Measurements from ENCODE around the gene NEK9. TPM values are rescaled to one million over a fixed set of nuclear protein-coding genes. Genes with fewer than 3 reads are reported as not detected.

NEK9 gene
- polyA plus RNA-seq, 1 donor from 2014 or later: 9.4 TPM

DNA sequence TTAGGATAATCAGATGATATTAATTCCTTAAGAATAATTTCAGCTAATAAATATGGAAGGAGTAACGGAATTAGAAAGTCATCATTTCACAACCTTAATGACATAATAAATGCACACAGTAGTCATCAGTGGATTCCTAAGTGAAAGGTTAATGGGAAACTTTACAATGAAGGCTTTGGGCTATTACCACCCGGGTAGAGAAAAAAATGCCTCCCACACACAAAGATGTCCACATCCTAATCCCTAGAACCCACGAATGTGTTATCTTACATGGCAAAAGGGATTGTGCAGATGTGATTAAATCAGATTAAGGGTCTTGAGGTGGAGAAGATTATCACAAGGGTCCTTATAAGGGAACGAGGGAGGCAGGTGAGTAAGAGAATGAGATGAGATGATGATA lies 43.9 kb upstream of the NEK9 start:
- no peak overlapping the region for H3K4me2 ChIP-seq (ENCODE audit: low read length)
- H3K36me3 ChIP-seq (ENCODE audit: insufficient read depth, low read length): no peaks in the 10 kb centered on the region
- H3K27me3 ChIP-seq (ENCODE audit: insufficient read depth, low read depth, low read length): no peaks in the 10 kb centered on the region
- no peaks in the 10 kb centered on the region for H3K9me3 ChIP-seq (ENCODE audit: low read length)
- H3K9me2 ChIP-seq (ENCODE audit: insufficient read depth, low read length): no peaks in the 10 kb centered on the region
- H3K79me2 ChIP-seq (replicated peaks; ENCODE audit: insufficient read depth, low read length): peaks cover 86% of the 10 kb centered on the region
- no peak overlapping the region for H2AFZ ChIP-seq (ENCODE audit: low read depth, low read length)
- H3K27ac ChIP-seq (ENCODE audit: low read length): no peak overlapping the region
- no peak overlapping the region for H3K9ac ChIP-seq (ENCODE audit: low read length)
- TF ChIP-seq, protein P1, sequence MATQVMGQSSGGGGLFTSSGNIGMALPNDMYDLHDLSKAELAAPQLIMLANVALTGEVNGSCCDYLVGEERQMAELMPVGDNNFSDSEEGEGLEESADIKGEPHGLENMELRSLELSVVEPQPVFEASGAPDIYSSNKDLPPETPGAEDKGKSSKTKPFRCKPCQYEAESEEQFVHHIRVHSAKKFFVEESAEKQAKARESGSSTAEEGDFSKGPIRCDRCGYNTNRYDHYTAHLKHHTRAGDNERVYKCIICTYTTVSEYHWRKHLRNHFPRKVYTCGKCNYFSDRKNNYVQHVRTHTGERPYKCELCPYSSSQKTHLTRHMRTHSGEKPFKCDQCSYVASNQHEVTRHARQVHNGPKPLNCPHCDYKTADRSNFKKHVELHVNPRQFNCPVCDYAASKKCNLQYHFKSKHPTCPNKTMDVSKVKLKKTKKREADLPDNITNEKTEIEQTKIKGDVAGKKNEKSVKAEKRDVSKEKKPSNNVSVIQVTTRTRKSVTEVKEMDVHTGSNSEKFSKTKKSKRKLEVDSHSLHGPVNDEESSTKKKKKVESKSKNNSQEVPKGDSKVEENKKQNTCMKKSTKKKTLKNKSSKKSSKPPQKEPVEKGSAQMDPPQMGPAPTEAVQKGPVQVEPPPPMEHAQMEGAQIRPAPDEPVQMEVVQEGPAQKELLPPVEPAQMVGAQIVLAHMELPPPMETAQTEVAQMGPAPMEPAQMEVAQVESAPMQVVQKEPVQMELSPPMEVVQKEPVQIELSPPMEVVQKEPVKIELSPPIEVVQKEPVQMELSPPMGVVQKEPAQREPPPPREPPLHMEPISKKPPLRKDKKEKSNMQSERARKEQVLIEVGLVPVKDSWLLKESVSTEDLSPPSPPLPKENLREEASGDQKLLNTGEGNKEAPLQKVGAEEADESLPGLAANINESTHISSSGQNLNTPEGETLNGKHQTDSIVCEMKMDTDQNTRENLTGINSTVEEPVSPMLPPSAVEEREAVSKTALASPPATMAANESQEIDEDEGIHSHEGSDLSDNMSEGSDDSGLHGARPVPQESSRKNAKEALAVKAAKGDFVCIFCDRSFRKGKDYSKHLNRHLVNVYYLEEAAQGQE (IDR thresholded peaks at IDR 0.05; ENCODE audit: borderline replicate concordance): no peak
- no peak for TF ChIP-seq POLR2AphosphoS5 (IDR thresholded peaks at IDR 0.05)
- no peak for TF ChIP-seq EP300 (conservative IDR thresholded peaks at IDR 0.05; ENCODE audit: poor library complexity, severe bottlenecking)
- TF ChIP-seq, protein P2, sequence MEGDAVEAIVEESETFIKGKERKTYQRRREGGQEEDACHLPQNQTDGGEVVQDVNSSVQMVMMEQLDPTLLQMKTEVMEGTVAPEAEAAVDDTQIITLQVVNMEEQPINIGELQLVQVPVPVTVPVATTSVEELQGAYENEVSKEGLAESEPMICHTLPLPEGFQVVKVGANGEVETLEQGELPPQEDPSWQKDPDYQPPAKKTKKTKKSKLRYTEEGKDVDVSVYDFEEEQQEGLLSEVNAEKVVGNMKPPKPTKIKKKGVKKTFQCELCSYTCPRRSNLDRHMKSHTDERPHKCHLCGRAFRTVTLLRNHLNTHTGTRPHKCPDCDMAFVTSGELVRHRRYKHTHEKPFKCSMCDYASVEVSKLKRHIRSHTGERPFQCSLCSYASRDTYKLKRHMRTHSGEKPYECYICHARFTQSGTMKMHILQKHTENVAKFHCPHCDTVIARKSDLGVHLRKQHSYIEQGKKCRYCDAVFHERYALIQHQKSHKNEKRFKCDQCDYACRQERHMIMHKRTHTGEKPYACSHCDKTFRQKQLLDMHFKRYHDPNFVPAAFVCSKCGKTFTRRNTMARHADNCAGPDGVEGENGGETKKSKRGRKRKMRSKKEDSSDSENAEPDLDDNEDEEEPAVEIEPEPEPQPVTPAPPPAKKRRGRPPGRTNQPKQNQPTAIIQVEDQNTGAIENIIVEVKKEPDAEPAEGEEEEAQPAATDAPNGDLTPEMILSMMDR (IDR thresholded peaks at IDR 0.05; ENCODE audit: poor library complexity, severe bottlenecking): no peak
- no peak for TF ChIP-seq SMC3 (conservative IDR thresholded peaks at IDR 0.05; ENCODE audit: poor library complexity)
- TF ChIP-seq RAD21 (conservative IDR thresholded peaks at IDR 0.05): no peak
- TF ChIP-seq MXI1 (conservative IDR thresholded peaks at IDR 0.05; ENCODE audit: poor library complexity, severe bottlenecking): no peak
- TF ChIP-seq TAF1 (IDR thresholded peaks at IDR 0.05; ENCODE audit: low read depth): no peak
- TF ChIP-seq EZH2 (IDR thresholded peaks at IDR 0.05; ENCODE audit: borderline replicate concordance, insufficient read depth, low read length, poor library complexity, severe bottlenecking): no peak
- no peaks in the 10 kb centered on the region for H3F3A ChIP-seq (ENCODE audit: insufficient read depth, low read length, poor library complexity, severe bottlenecking)
- H3K4me3 ChIP-seq (ENCODE audit: low read length): no peak overlapping the region
- H4K20me1 ChIP-seq (ENCODE audit: insufficient read depth): no peaks in the 10 kb centered on the region

DNA sequence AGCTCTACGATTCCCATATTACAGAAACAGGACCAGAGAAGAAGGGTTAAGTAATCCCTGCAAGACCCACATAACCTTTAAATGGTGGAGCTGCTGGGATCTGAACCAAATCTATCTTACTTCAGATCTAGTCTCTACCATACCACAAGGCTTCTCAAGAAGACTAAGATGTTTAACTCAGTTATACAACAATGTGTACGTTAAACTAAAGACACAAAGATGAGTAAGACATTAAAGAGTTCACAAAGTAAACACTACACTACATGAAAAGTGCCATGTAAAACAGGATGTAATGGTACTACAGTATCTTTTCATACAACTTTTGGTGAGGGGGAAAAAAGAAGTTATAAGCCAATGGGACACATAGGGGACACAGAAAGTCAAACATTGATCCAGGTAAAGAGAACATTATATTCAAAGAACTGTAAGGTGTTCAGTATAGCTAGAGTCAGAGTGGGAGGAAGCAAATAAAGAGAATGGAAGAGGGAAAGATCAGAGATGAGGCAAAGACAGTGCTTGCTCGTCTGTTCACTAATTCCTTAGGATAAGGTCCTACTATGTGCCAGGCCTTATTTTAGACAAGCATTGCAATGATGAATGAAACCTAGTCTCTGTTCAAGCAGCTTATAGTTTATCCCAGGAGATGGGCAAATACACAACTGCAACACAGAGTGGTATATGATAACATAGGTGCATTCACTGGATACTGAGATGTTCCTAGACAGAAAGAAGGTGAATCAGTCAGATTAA lies 41.9 kb upstream of the NEK9 start:
- TF ChIP-seq EZH2 (IDR thresholded peaks at IDR 0.05; ENCODE audit: borderline replicate concordance, insufficient read depth, low read length, poor library complexity, severe bottlenecking): no peak
- TF ChIP-seq, protein P1 (IDR thresholded peaks at IDR 0.05; ENCODE audit: borderline replicate concordance): no peak
- TF ChIP-seq EP300 (conservative IDR thresholded peaks at IDR 0.05; ENCODE audit: poor library complexity, severe bottlenecking): no peak
- TF ChIP-seq POLR2AphosphoS5 (IDR thresholded peaks at IDR 0.05): no peak
- TF ChIP-seq, protein P2 (IDR thresholded peaks at IDR 0.05; ENCODE audit: poor library complexity, severe bottlenecking): no peak
- no peak for TF ChIP-seq MXI1 (conservative IDR thresholded peaks at IDR 0.05; ENCODE audit: poor library complexity, severe bottlenecking)
- TF ChIP-seq RAD21 (conservative IDR thresholded peaks at IDR 0.05): no peak
- TF ChIP-seq SMC3 (conservative IDR thresholded peaks at IDR 0.05; ENCODE audit: poor library complexity): no peak
- no peak for TF ChIP-seq TAF1 (IDR thresholded peaks at IDR 0.05; ENCODE audit: low read depth)
- no peak overlapping the region for H3K27ac ChIP-seq (ENCODE audit: low read length)
- H2AFZ ChIP-seq (ENCODE audit: low read depth, low read length): no peak overlapping the region
- no peaks in the 10 kb centered on the region for H3K27me3 ChIP-seq (ENCODE audit: insufficient read depth, low read depth, low read length)
- H3K36me3 ChIP-seq (ENCODE audit: insufficient read depth, low read length): no peaks in the 10 kb centered on the region
- H3K9me3 ChIP-seq (ENCODE audit: low read length): no peaks in the 10 kb centered on the region
- H3K4me3 ChIP-seq (ENCODE audit: low read length): no peak overlapping the region
- H3F3A ChIP-seq (ENCODE audit: insufficient read depth, low read length, poor library complexity, severe bottlenecking): no peaks in the 10 kb centered on the region
- H4K20me1 ChIP-seq (ENCODE audit: insufficient read depth): no peaks in the 10 kb centered on the region
- H3K9ac ChIP-seq (ENCODE audit: low read length): no peak overlapping the region
- no peaks in the 10 kb centered on the region for H3K9me2 ChIP-seq (ENCODE audit: insufficient read depth, low read length)
- H3K79me2 ChIP-seq (replicated peaks; ENCODE audit: insufficient read depth, low read length): peaks cover 75% of the 10 kb centered on the region
- H3K4me2 ChIP-seq (ENCODE audit: low read length): no peak overlapping the region

Measured in neural cell (in vitro differentiated cells).